Fibroblast of pulmonary artery (primary cell): ENCODE results near the gene CARS2.

Source experiments
- DNase-seq: peaks from one replicate; pipeline ENCODE4 v3.0.0-alpha.2; 2010; ENCODE audit warnings: low read depth
- H3K4me3 ChIP-seq: replicated peaks from 2 replicates; pipeline ENCODE4 v1.5.1; 2011; ENCODE audit warnings: low read depth, mild to moderate bottlenecking, control low read depth, low read length, moderate library complexity
- CTCF ChIP-seq: IDR thresholded peaks from 2 replicates; pipeline ENCODE4 v1.5.1; 2011; ENCODE audit warnings: mild to moderate bottlenecking, control low read depth, low read length, inconsistent platforms; ENCODE audit errors: missing control alignments

Gene CARS2

GRCh38 chr13:110638257-110638656 is 67.7 kb downstream of the CARS2 start:
- no peak overlapping the region for H3K4me3 ChIP-seq
- no peak for TF ChIP-seq CTCF
- no peak for DNase-seq

GRCh38 chr13:110637747-110638146 is 68.2 kb downstream of the CARS2 start:
- TF ChIP-seq CTCF: no peak

GRCh38 chr13:110637275-110637674 is 68.6 kb downstream of the CARS2 start:
- DNase-seq: no peak
- H3K4me3 ChIP-seq: no peak overlapping the region
- TF ChIP-seq CTCF: no peak

More at GRCh38 chr13:110637747-110638146, 68.2 kb downstream of the CARS2 start:
- DNase-seq: no peak
- H3K4me3 ChIP-seq: no peak overlapping the region

- no peak for TF ChIP-seq CTCF
- no peak overlapping the region for H3K4me3 ChIP-seq
- DNase-seq: no peak
Measured at GRCh38 chr13:110636701-110637201, 69.2 kb downstream of the CARS2 start.

- TF ChIP-seq CTCF: no peak
- DNase-seq: no peak
- H3K4me3 ChIP-seq: no peak overlapping the region
Measured at GRCh38 chr13:110636053-110636475, 69.9 kb downstream of the CARS2 start.

GRCh38 chr13:110635405-110636002 is 70.4 kb downstream of the CARS2 start:
- DNase-seq: no peak
- H3K4me3 ChIP-seq: no peak overlapping the region
- TF ChIP-seq CTCF: no peak

- peak; percentile 43 for DNase-seq
- no peak overlapping the region for H3K4me3 ChIP-seq
- no peak for TF ChIP-seq CTCF
Measured at GRCh38 chr13:110634558-110634957, 71.4 kb downstream of the CARS2 start.
